Retinal pigment epithelial cell (primary cell): ENCODE data around the gene FAM181B.
"Not testable (repeated sequence)": the region's sequence is repeated elsewhere in the genome, so short reads cannot be mapped to it uniquely, and the experiment has no call there.

Source experiments
- DNase-seq: peaks from one replicate; pipeline ENCODE4 v3.0.0-alpha.2; 2010; ENCODE audit warnings: low read depth
- H3K4me3 ChIP-seq: 2 replicates; pipeline ENCODE4 v1.5.1; 2011; ENCODE audit warnings: mild to moderate bottlenecking, low read length, control low read depth, moderate library complexity
- TF ChIP-seq, protein P1 (sequence below): conservative IDR thresholded peaks from 2 replicates; pipeline ENCODE4 v1.5.1; 2011; ENCODE audit warnings: low read depth, low read length, control low read depth, inconsistent platforms

FAM181B gene

DNA sequence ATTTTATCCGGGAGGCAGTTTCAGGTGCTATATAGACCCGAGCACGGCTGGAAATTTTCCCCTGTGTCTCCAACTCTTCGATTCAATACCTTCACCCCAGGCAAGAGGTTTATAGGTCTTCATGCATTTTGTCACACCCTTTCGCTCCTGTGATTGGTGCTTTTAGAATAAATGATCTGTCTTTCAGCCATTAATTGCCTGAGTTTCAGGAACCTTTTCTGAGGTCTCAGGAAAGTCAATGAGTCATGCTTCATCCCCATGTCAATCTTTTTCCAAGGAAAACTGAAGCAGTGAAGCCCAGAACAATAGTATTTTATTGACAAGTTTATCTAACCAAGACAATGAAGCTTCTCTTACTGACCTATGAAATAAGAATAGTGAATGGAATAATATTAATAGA, 29.9 kb downstream of the FAM181B start:
- no peak for DNase-seq
- TF ChIP-seq, protein P1, sequence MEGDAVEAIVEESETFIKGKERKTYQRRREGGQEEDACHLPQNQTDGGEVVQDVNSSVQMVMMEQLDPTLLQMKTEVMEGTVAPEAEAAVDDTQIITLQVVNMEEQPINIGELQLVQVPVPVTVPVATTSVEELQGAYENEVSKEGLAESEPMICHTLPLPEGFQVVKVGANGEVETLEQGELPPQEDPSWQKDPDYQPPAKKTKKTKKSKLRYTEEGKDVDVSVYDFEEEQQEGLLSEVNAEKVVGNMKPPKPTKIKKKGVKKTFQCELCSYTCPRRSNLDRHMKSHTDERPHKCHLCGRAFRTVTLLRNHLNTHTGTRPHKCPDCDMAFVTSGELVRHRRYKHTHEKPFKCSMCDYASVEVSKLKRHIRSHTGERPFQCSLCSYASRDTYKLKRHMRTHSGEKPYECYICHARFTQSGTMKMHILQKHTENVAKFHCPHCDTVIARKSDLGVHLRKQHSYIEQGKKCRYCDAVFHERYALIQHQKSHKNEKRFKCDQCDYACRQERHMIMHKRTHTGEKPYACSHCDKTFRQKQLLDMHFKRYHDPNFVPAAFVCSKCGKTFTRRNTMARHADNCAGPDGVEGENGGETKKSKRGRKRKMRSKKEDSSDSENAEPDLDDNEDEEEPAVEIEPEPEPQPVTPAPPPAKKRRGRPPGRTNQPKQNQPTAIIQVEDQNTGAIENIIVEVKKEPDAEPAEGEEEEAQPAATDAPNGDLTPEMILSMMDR: no peak

DNA sequence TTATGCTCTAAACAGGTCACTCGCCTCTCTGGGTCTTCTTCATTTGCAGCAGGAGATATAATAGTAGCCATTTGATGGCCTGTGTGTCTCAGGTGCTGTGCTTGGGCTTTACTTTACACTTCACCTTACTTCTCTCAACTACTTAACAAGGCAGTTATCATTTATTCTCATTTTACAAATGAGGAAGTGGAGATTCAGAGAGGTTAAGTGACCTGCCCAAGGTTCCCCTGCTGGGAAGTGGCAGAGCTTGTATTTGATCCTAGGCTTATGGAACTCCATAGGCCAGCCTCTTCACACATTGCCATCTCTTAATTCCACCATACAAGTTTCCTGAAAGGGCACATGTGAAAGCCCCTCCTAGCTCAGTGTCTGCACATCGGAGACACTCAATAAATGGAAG, 30.4 kb downstream of the FAM181B start:
- TF ChIP-seq, protein P1: no peak
- no peak for DNase-seq

More for the DNA sequence above, 29.9 kb downstream of the FAM181B start:
- no peak overlapping the region for H3K4me3 ChIP-seq

DNA sequence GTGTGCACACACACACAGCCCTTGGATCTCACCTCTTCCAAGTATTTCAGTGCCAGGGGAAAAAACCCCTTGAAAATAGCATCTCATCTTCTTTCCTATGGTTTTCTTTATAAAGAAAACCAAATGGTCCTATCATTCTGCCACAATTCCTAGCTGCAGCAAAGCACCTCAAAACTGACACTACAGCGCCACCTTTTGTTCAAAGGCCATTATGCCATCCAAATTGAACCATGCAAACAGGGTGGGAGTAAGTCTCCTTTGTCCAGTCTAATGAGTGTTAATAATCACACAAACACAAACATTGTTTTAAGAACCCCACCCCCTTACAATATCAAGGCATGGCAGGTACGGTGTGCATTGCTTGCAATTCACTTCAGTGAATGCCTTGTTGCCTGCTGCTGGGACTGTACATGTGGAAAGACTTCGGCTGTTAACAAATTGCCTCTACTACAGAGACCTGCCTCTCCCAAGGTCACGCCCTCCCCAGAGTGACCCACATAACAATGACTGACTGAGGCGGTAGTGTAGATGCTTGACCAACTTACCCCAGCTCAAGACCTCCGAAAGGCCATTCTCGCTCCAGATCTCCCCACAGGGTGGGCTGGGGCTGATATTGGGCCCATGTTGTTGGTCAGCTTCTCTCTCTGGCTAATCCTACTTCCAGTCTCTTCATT, 31.7 kb downstream of the FAM181B start:
- TF ChIP-seq, protein P1: peak; percentile 82
- DNase-seq: no peak
- H3K4me3 ChIP-seq: no peak overlapping the region

More for the DNA sequence above, 30.4 kb downstream of the FAM181B start:
- no peak overlapping the region for H3K4me3 ChIP-seq

DNA sequence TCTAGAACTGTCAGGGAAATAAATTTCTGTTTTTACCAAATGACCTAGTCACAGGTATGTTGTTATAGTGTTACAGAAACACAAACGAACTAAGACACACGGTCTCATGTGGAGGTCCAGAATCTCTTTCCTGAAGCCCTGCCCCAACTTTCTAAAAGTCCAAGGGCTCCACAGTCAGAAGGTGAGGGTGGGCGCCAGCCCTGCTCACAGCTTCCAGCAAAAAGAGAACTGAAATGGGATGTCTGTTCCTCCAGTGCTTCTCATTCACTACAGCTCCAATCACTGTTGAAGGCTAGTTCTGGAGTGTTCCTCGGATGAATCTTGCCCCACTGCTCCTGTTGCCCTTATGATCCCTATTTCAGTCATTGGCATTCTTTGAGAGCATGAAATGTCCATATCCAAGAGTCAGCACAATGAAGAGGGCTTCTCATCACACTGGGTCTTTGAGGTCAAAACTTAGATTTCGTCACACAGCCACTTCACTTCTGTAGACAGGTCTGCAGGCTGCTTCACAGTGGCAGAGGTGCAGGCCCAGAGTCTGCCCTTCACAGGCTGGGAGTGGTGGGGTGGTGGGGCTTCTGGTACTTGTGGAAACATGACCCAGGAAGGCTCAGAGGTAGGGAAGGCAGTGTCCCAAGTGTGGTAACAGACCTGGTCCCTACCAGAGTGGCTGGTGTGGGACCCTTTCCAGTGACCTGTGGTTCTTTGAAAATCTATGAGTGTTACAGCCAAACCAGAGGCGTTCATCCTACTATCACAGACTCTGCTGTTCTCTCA, 34.9 kb downstream of the FAM181B start:
- H3K4me3 ChIP-seq: no peak overlapping the region
- no peak for DNase-seq
- TF ChIP-seq, protein P1: no peak

DNA sequence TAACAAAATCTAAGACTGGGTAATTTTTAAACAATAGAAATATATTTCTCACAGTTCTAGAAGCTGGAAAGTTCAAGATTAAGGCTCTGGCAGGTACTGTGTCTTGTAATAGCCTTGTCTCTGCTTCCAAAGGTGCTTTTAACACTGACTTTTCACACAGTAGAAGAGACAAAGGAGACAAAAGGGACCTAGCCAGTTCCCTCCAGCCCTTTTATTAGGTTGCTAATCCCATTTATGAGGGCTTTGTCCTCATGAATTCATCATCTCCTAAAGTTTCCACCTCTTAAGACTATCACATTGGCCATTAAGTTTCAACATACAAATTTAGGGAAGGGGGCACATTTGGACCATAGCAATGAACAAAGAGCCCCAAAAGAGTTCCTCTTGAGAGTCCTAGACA, 40.7 kb downstream of the FAM181B start:
- DNase-seq: no peak
- TF ChIP-seq, protein P1: no peak
- H3K4me3 ChIP-seq: no peak overlapping the region

DNA sequence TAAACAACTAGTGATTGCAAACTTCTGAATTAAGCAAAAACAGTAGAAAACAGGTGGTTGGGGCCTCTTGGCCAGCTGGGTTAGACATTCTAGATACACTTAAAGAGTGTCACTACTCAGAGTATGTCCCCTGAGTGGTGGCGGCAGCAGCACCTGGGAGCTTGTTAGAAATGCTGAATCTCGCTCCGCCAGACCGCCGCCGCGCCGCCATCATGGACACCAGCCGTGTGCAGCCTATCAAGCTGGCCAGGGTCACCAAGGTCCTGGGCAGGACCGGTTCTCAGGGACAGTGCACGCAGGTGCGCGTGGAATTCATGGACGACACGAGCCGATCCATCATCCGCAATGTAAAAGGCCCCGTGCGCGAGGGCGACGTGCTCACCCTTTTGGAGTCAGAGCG, 44.3 kb downstream of the FAM181B start:
- DNase-seq: not testable (repeated sequence)
- peak overlapping the region; percentile 42 for H3K4me3 ChIP-seq

DNA sequence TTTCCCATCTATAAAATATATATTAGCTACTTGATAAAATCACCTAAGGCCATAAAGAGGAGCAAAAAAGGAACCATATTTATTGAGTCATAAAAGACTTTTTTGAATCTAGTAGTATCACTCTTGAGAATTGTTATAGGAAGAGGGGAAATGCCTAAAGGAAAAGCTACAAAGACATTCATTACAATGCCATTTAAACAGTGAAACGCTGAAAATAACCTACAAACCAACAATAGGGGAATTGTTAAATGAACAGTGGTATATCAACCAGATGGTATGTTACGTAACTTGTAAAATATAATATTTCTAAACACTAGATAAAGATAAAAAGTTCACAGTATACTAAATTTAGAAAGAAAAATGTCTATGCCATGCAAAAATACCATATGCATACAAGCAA, 47.5 kb downstream of the FAM181B start:
- no peak for DNase-seq
- TF ChIP-seq, protein P1: no peak
- no peak overlapping the region for H3K4me3 ChIP-seq
